ENCODE results near the gene SNRPA1.

SNRPA1 gene

DNA sequence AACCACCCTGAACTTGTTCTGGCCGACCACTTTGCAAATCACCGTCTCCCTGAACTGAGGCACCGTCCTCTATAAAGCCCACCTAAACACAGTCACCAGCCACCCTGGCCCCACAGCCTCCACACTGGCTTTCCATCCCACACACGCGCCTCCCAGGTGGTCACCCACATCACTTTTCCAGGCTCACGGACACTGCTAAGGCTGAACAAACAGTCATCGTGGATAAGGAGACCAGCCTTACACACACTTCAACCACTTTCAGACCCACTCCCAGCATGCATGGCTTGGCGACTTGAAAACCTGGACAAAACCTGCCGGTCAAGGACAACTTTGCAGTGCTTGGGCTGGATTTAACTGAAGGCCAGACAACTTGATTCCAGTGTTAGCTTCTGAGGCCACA, 51.6 kb downstream of the SNRPA1 start:
- FAIRE-seq (no peak), DNase-seq (ENCODE audit: insufficient read length, low spot score) (no peak)
- no peak for TF ChIP-seq CTCF (IDR thresholded peaks at IDR 0.05; ENCODE audit: insufficient read depth, missing control alignments)

- no peak for TF ChIP-seq CTCF (IDR thresholded peaks at IDR 0.05; ENCODE audit: insufficient read depth, missing control alignments)
- FAIRE-seq: no peak
Observed at GRCh38 chr15:101242999-101243336, 52.1 kb downstream of the SNRPA1 start.

GRCh38 chr15:101242160-101242998, 52.7 kb downstream of the SNRPA1 start:
- TF ChIP-seq CTCF (IDR thresholded peaks at IDR 0.05; ENCODE audit: insufficient read depth, missing control alignments): no peak
- no peak for DNase-seq (ENCODE audit: insufficient read length, low spot score)
- no peak for FAIRE-seq

More at GRCh38 chr15:101242999-101243336, 52.1 kb downstream of the SNRPA1 start:
- DNase-seq (ENCODE audit: insufficient read length, low spot score): no peak

DNA sequence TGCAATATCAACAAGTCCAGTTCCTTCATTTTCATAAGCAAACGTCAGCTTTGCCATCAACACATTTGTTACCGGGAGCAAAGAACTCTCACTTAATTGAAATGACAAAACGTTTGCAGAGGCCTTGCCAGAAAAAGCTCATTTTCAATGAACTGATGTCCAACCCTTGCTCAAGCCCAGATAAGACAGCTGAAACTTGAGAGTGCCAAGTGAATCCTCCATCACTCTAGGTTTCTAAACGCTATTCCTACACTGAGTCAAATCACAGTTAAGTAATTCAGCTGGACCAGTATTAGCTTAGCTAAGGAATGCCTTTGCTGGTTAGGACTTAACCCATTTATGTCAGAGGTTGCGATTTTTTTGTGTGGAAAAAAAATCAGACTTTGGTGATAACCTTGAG, 54.7 kb downstream of the SNRPA1 start:
- no peak for DNase-seq (ENCODE audit: insufficient read length, low spot score)
- TF ChIP-seq CTCF (IDR thresholded peaks at IDR 0.05; ENCODE audit: insufficient read depth, missing control alignments): no peak
- FAIRE-seq: no peak

GRCh38 chr15:101239724-101240136, 55.3 kb downstream of the SNRPA1 start:
- no peak for TF ChIP-seq CTCF (IDR thresholded peaks at IDR 0.05; ENCODE audit: insufficient read depth, missing control alignments)
- FAIRE-seq (no peak), DNase-seq (ENCODE audit: insufficient read length, low spot score) (no peak)

GRCh38 chr15:101237251-101237650, 57.8 kb downstream of the SNRPA1 start:
- DNase-seq (ENCODE audit: insufficient read length, low spot score) (no peak), FAIRE-seq (no peak)
- no peak for TF ChIP-seq CTCF (IDR thresholded peaks at IDR 0.05; ENCODE audit: insufficient read depth, missing control alignments)

GRCh38 chr15:101233651-101234280, 61.3 kb downstream of the SNRPA1 start:
- FAIRE-seq: no peak
- no peak for TF ChIP-seq CTCF (IDR thresholded peaks at IDR 0.05; ENCODE audit: insufficient read depth, missing control alignments)
- no peak for DNase-seq (ENCODE audit: insufficient read length, low spot score)
